Astrocyte (in vitro differentiated cells and primary cell): Measurements from ENCODE around the gene CARS2.
"Not testable (repeated sequence)": the region's sequence is repeated elsewhere in the genome, so short reads cannot be mapped to it uniquely, and the experiment has no call there.

Experiments used
- EZH2 ChIP-seq: IDR thresholded peaks from 2 replicates; pipeline ENCODE4 v1.6.1; 2012; ENCODE audit warnings: mild to moderate bottlenecking, low read length, inconsistent platforms; ENCODE audit not compliant: insufficient read depth
- TF ChIP-seq, protein P1 (sequence below): IDR thresholded peaks from 2 replicates; pipeline ENCODE4 v1.5.1; 2011; ENCODE audit warnings: low read depth, mild to moderate bottlenecking, inconsistent platforms, low read length, moderate library complexity; ENCODE audit not compliant: insufficient read depth

GRCh38 chr13:110606281-110606680 lies 99.6 kb downstream of the CARS2 start:
- TF ChIP-seq, protein P1, sequence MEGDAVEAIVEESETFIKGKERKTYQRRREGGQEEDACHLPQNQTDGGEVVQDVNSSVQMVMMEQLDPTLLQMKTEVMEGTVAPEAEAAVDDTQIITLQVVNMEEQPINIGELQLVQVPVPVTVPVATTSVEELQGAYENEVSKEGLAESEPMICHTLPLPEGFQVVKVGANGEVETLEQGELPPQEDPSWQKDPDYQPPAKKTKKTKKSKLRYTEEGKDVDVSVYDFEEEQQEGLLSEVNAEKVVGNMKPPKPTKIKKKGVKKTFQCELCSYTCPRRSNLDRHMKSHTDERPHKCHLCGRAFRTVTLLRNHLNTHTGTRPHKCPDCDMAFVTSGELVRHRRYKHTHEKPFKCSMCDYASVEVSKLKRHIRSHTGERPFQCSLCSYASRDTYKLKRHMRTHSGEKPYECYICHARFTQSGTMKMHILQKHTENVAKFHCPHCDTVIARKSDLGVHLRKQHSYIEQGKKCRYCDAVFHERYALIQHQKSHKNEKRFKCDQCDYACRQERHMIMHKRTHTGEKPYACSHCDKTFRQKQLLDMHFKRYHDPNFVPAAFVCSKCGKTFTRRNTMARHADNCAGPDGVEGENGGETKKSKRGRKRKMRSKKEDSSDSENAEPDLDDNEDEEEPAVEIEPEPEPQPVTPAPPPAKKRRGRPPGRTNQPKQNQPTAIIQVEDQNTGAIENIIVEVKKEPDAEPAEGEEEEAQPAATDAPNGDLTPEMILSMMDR, result not testable (repeated sequence)
- not testable (repeated sequence) for TF ChIP-seq EZH2
